ENCODE measurements around the gene CD151.

The CD151 gene

GRCh38 chr11:859394-860131 is 26.8 kb downstream of the CD151 start:
- DNase-seq, result peak; percentile 26

GRCh38 chr11:860234-861104 is 27.7 kb downstream of the CD151 start:
- DNase-seq, result no peak

GRCh38 chr11:861105-861479 is 28.3 kb downstream of the CD151 start:
- DNase-seq, result no peak

GRCh38 chr11:862081-862661 is 29.4 kb downstream of the CD151 start:
- no peak for DNase-seq

- DNase-seq, result no peak
Observed at GRCh38 chr11:862696-863022, 29.9 kb downstream of the CD151 start.

- no peak for DNase-seq
Observed at GRCh38 chr11:863023-863909, 30.5 kb downstream of the CD151 start.

- DNase-seq, result no peak
Observed at GRCh38 chr11:863910-864827, 31.4 kb downstream of the CD151 start.

- no peak for DNase-seq
Observed at GRCh38 chr11:864898-865297, 32.1 kb downstream of the CD151 start.

GRCh38 chr11:865462-866430 is 33.0 kb downstream of the CD151 start:
- no peak for DNase-seq

GRCh38 chr11:866481-866880 is 33.7 kb downstream of the CD151 start:
- DNase-seq, result no peak

GRCh38 chr11:867856-868358 is 35.2 kb downstream of the CD151 start:
- DNase-seq, result no peak

GRCh38 chr11:868394-868793 is 35.6 kb downstream of the CD151 start:
- no peak for DNase-seq

GRCh38 chr11:868802-869201 is 36.0 kb downstream of the CD151 start:
- no peak for DNase-seq

- DNase-seq, result no peak
Observed at GRCh38 chr11:869399-870126, 36.8 kb downstream of the CD151 start.

GRCh38 chr11:870127-870413 is 37.3 kb downstream of the CD151 start:
- DNase-seq, result no peak

- DNase-seq, result no peak
Observed at GRCh38 chr11:870418-870817, 37.7 kb downstream of the CD151 start.

GRCh38 chr11:871472-871871 is 38.7 kb downstream of the CD151 start:
- DNase-seq, result no peak

GRCh38 chr11:872799-873198 is 40.0 kb downstream of the CD151 start:
- no peak for DNase-seq

GRCh38 chr11:873706-874105 is 41.0 kb downstream of the CD151 start:
- no peak for DNase-seq

GRCh38 chr11:875203-875602 is 42.5 kb downstream of the CD151 start:
- DNase-seq, result no peak

All from DMS79 (cell line).